KMS-11 (cell line): ENCODE measurements around the gene PCDHA8.

Experiments
- H2AFZ ChIP-seq: fragments of 200-600 bp; sonication (generic); 2 replicates; pipeline ENCODE4 v1.6.1; 2016; ENCODE audit warnings: antibody characterized with exemption, mixed run types, low read depth
- H3K27ac ChIP-seq: fragments of 200-600 bp; sonication (generic); 2 replicates; pipeline ENCODE4 v1.6.1; 2016; ENCODE audit warnings: mild to moderate bottlenecking, mixed run types
- H3K27me3 ChIP-seq: fragments of 200-600 bp; sonication (generic); 2 replicates; pipeline ENCODE4 v1.6.1; 2017; ENCODE audit warnings: mild to moderate bottlenecking, low read depth, mixed run types, moderate library complexity; ENCODE audit not compliant: insufficient read depth
- H3K36me3 ChIP-seq: fragments of 200-600 bp; sonication (generic); 2 replicates; pipeline ENCODE4 v1.6.1; 2017; ENCODE audit warnings: mild to moderate bottlenecking, mixed run types; ENCODE audit not compliant: insufficient read depth
- H3K4me1 ChIP-seq: fragments of 200-600 bp; sonication (generic); 2 replicates; pipeline ENCODE4 v1.6.1; 2016; ENCODE audit warnings: mild to moderate bottlenecking, low read depth, mixed run types; ENCODE audit not compliant: poor library complexity, severe bottlenecking
- H3K4me2 ChIP-seq: fragments of 200-600 bp; sonication (generic); 2 replicates; pipeline ENCODE4 v1.7.0; 2016; ENCODE audit warnings: mild to moderate bottlenecking, mixed run types
- H3K4me3 ChIP-seq: fragments of 200-600 bp; sonication (generic); IDR thresholded peaks from 2 replicates; pipeline ENCODE4 v1.6.1; 2017; ENCODE audit warnings: low read depth, low read length, mixed read lengths; ENCODE audit not compliant: insufficient read depth
- H3K79me2 ChIP-seq: fragments of 200-600 bp; sonication (generic); 2 replicates; pipeline ENCODE4 v1.6.1; 2016; ENCODE audit warnings: low read depth, mixed run types; ENCODE audit not compliant: insufficient read depth
- H3K9ac ChIP-seq: fragments of 200-600 bp; sonication (generic); 2 replicates; pipeline ENCODE4 v1.6.1; 2016; ENCODE audit warnings: mild to moderate bottlenecking, mixed run types
- H4K20me1 ChIP-seq: fragments of 200-600 bp; sonication (generic); 2 replicates; pipeline ENCODE4 v1.6.1; 2016; ENCODE audit warnings: mild to moderate bottlenecking, mixed run types; ENCODE audit not compliant: insufficient read depth
- TF ChIP-seq, protein P1 (sequence below): fragments of 200-600 bp; sonication (generic); conservative IDR thresholded peaks from 2 replicates; pipeline ENCODE4 v1.6.1; 2017; ENCODE audit warnings: low read depth, mild to moderate bottlenecking, antibody characterized with exemption, low read length, moderate library complexity, mixed read lengths

The PCDHA8 gene

GRCh38 chr5:140877262-140877581 is 36.2 kb downstream of the PCDHA8 start:
- H2AFZ ChIP-seq = no peak overlapping the region
- H3K36me3 ChIP-seq = no peaks in the 10 kb centered on the region
- no peak overlapping the region for H3K9ac ChIP-seq
- H3K4me1 ChIP-seq = no peaks in the 10 kb centered on the region
- no peak overlapping the region for H3K27ac ChIP-seq
- H4K20me1 ChIP-seq = no peaks in the 10 kb centered on the region
- no peak overlapping the region for H3K4me3 ChIP-seq
- H3K4me2 ChIP-seq = no peak overlapping the region
- TF ChIP-seq, protein P1, sequence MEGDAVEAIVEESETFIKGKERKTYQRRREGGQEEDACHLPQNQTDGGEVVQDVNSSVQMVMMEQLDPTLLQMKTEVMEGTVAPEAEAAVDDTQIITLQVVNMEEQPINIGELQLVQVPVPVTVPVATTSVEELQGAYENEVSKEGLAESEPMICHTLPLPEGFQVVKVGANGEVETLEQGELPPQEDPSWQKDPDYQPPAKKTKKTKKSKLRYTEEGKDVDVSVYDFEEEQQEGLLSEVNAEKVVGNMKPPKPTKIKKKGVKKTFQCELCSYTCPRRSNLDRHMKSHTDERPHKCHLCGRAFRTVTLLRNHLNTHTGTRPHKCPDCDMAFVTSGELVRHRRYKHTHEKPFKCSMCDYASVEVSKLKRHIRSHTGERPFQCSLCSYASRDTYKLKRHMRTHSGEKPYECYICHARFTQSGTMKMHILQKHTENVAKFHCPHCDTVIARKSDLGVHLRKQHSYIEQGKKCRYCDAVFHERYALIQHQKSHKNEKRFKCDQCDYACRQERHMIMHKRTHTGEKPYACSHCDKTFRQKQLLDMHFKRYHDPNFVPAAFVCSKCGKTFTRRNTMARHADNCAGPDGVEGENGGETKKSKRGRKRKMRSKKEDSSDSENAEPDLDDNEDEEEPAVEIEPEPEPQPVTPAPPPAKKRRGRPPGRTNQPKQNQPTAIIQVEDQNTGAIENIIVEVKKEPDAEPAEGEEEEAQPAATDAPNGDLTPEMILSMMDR = no peak
- H3K27me3 ChIP-seq = no peaks in the 10 kb centered on the region
- H3K79me2 ChIP-seq = no peaks in the 10 kb centered on the region

- H3K4me2 ChIP-seq = no peak within 1 kb of the TSS
- H3K79me2 ChIP-seq = no peaks in the 10 kb centered on the region
- no peak within 1 kb of the TSS for H3K4me3 ChIP-seq
- no peaks in the 10 kb centered on the region for H3K4me1 ChIP-seq
- no peak within 1 kb of the TSS for H3K27ac ChIP-seq
- no peak within 1 kb of the TSS for H2AFZ ChIP-seq
- H3K36me3 ChIP-seq = no peaks in the 10 kb centered on the region
- TF ChIP-seq, protein P1 = no peak
- H3K9ac ChIP-seq = no peak within 1 kb of the TSS
- no peaks in the 10 kb centered on the region for H4K20me1 ChIP-seq
- no peaks in the 10 kb centered on the region for H3K27me3 ChIP-seq
Measured at GRCh38 chr5:140881889-140882590, 41.1 kb downstream of the PCDHA8 start, which contains the start of gene PCDHA13. PCDHA13 (plus strand) TSS chr5:140882124; CDS start chr5:140882269, 145 bp downstream.

DNA sequence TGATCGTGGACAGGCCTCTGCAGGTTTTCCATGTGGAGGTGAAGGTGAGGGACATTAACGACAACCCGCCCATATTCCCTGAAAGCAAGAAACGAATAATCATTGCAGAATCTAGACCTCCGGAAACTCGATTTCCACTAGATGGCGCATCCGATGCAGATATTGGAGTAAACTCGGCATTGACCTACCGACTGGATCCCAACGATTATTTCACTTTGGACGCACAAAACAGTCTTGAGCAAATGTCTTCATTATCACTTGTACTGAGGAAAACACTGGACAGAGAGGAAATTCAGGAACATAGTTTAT is 41.6 kb downstream of the PCDHA8 start:
- Histone ChIP-seq H3K9ac (no peak overlapping the region), H3K4me1 (no peaks in the 10 kb centered on the region), H3K4me3 (no peak overlapping the region), H3K27me3 (no peaks in the 10 kb centered on the region), H3K36me3 (no peaks in the 10 kb centered on the region), H3K4me2 (no peak overlapping the region), H3K27ac (no peak overlapping the region), H3K79me2 (no peaks in the 10 kb centered on the region), H4K20me1 (no peaks in the 10 kb centered on the region), H2AFZ (no peak overlapping the region)
- TF ChIP-seq, protein P1 = no peak

DNA sequence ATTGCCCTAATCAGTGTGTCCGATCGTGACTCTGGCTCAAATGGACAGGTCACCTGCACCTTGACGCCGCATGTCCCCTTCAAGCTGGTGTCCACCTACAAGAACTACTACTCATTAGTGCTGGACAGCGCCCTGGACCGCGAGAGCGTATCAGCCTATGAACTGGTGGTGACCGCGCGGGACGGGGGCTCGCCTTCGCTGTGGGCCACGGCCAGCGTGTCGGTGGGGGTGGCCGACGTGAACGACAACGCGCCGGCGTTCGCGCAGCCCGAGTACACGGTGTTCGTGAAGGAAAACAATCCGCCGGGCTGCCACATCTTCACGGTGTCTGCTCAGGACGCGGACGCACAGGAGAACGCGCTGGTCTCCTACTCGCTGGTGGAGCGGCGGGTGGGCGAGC is 42.4 kb downstream of the PCDHA8 start:
- Histone ChIP-seq H3K9ac (no peak overlapping the region), H3K4me1 (no peaks in the 10 kb centered on the region), H2AFZ (no peak overlapping the region), H3K27me3 (no peaks in the 10 kb centered on the region), H3K4me2 (no peak overlapping the region), H3K27ac (no peak overlapping the region), H4K20me1 (no peaks in the 10 kb centered on the region), H3K36me3 (no peaks in the 10 kb centered on the region), H3K79me2 (no peaks in the 10 kb centered on the region), H3K4me3 (no peak overlapping the region)
- TF ChIP-seq, protein P1 = no peak
